Measurements from ENCODE around the gene FLYWCH2.
"Not testable (repeated sequence)": the region's sequence is repeated elsewhere in the genome, so short reads cannot be mapped to it uniquely, and the experiment has no call there.

The FLYWCH2 gene

DNA sequence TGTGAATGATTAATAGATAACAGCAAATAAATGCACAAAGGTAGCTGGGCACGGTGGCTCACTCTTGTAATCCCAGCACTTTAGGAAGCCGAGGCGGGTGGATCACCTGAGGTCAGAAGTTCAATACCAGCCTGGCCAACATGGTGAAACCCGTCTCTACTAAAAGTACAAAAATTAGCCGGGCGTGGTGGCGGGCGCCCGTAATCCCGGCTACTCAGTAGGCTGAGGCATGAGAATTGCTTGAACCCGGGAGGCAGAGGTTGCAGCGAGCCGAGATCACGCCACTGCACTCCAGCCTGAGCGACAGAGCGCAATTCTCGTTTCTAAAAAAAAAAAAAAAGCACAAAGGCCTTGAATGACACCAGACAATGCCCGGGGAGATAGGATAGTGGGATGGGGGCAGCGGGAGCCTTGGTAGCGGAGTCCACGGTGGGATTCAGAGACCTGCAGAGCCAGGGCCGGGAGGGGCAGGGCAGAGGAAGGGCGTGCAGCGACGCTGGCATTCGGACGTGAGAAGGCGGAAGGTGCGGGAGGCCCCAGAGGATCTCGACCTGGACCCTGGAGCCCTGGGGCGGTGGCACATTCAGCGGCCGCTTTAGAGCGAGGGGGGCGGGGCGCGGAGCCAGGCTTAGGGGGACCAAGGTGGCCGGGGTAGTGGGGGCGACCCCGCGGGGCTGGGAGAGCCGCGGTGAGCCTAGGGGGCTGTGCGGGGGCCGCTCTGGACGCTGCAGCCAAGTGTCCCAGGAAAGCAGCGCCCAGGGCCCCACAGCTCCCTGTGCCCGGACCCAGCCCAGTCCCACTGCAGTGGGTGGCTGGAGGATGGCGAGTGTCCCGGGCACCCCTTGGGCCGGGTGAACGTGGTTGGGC is 999 bp upstream of the FLYWCH2 start:
- no peak for DNase-seq (ENCODE audit: low read depth, low spot score)

- DNase-seq (ENCODE audit: low read depth, low spot score), result no peak
These were observed 468 bp downstream of the FLYWCH2 start for GRCh38 chr16:2883458-2883908.

DNA sequence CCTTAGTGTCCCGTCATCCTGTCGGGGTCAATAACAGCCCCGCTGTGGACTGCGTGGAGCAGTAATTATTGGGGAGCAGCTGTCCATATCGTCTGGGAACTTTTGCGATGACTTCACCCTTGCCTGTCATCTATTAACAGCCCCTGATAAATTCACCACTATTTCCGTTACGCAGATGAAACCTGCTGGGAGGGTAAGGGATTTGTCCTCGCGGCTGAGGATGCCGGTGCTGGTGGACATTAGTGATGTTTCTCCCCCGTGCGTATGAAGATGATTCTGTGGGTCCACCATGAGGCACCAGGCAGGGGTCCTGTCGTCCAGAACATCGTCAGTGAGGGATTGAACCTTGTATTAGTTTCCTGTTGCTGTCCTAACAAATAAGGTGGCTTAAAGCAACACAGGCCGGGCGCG is 1.0 kb downstream of the FLYWCH2 start:
- no peak for DNase-seq (ENCODE audit: low read depth, low spot score)

- no peak for DNase-seq (ENCODE audit: low read depth, low spot score)
These were observed 11.2 kb downstream of the FLYWCH2 start for GRCh38 chr16:2894231-2894630.

- DNase-seq (ENCODE audit: low read depth, low spot score), result no peak
These were observed 12.8 kb downstream of the FLYWCH2 start for GRCh38 chr16:2895813-2896212.

- DNase-seq (ENCODE audit: low read depth, low spot score), result no peak
These were observed 13.5 kb downstream of the FLYWCH2 start for GRCh38 chr16:2896480-2897010.

- DNase-seq (ENCODE audit: low read depth, low spot score), result no peak
These were observed 14.1 kb downstream of the FLYWCH2 start for GRCh38 chr16:2897110-2897509.

GRCh38 chr16:2898831-2899563 is 16.0 kb downstream of the FLYWCH2 start:
- DNase-seq (ENCODE audit: low read depth, low spot score), result no peak

- no peak for DNase-seq (ENCODE audit: low read depth, low spot score)
These were observed 16.6 kb downstream of the FLYWCH2 start for GRCh38 chr16:2899564-2900072.

GRCh38 chr16:2900526-2901075 is 17.6 kb downstream of the FLYWCH2 start:
- no peak for DNase-seq (ENCODE audit: low read depth, low spot score)

- no peak for DNase-seq (ENCODE audit: low read depth, low spot score)
These were observed 19.5 kb downstream of the FLYWCH2 start for GRCh38 chr16:2902337-2903130.

DNA sequence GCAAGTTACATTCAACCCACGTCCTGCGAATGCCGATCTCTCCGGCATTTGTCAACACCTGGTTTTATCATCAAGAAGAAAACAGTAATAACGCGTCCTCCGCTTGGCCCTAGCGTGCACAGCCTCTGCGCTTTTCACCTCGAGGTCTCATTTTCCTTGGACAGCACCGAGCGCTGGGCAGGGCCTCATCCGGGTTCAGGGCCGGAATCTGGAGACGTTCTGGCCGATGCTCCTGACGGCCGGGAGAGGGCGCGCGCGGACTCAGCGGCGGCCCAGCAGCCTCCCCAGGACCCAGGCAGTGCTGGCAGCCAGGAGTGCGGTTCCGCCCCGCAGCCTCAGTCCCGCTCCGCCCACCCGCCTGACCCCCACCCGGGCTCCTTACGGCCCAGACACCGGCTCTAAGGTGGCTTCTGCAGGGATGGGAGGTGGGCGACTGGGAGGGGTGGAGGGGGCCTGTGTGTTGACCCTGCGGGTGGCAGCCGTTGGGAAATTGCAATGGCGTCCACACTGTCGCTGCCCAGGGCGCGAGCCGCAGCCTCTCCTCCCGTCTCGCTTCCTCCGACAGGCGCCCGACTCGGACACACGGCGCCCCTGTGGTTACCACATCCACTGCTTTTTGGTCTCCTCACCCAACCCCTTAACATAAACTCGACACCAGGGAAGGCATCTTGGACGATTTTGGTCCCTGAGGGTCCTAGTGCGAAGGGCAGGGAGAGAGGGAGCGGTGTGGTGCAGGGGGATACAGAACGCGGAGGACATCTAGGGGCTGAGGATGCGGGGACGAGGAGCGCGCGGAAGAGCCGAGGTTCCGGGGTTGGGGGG is 21.3 kb downstream of the FLYWCH2 start:
- peak; percentile 52 for DNase-seq (ENCODE audit: low read depth, low spot score)

GRCh38 chr16:2904922-2905240 is 21.9 kb downstream of the FLYWCH2 start:
- DNase-seq (ENCODE audit: low read depth, low spot score), result no peak

DNA sequence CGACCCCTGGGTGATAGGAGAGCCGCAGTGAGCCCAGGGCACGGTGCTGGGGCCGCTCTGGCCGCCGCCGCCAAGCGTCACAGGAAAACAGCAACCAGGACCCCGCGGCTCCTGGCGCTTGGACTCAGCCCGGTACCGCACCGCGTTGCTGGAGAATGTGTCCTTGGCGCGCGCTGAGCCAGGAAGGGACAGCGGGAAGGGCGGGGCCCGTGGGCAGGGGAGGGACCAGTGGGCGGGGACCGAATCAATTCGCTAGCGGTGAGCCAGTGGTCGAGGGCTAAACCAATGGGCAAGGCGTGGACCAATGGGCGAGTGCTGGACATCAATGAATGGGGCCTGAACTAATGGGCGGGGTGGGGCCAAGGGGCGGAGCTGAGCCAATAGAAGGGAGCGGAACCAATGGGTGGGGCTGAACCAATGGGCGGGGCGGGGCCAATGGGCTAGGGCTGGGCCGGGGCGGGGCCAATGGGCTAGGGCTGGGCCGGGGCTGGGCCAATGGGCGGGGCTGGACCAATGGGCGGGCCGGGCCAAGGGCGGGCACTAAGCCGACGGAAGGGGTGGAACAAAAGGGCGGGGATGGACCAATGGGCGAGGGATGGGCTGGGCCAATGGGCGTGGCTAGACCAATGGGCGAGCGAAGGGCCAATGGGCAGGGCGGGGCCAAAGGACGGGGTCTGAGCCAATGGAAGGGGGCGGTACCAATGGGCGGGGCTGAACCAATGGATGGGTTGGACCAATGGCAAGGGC is 22.4 kb downstream of the FLYWCH2 start:
- DNase-seq (ENCODE audit: low read depth, low spot score), result peak; percentile 98

- DNase-seq (ENCODE audit: low read depth, low spot score), result no peak
These were observed 23.0 kb downstream of the FLYWCH2 start for GRCh38 chr16:2905988-2906387.

DNA sequence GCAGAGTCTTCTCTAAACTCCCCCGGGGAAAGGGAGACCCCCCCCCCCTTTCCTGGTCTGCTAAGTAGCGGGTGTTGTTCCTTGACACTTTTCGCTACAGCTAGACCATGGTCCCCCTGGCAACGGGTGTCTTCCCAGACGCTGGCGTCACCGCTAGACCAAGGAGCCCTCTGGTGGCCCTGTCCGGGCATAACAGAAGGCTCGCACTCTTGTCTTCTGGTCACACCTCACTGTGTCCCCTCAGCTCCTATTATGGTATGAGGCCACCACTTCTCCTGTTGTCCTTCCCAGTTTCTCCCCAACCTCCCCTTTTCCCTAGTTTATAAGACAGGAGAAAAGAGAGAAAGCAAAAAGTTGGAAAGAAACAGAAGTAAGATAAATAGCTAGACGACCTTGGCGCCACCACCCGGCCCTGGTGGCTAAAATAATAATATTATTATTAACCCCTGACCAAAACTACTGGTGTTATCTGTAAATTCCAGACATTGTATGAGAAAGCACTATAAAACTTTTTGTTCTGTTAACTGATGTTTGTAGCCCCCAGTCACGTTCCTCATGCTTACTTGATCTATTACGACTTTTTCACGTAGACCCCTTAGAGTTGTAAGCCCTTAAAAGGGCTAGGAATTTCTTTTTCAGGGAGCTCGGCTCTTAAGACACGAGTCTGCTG is 24.2 kb downstream of the FLYWCH2 start:
- DNase-seq (ENCODE audit: low read depth, low spot score), result not testable (repeated sequence)

DNA sequence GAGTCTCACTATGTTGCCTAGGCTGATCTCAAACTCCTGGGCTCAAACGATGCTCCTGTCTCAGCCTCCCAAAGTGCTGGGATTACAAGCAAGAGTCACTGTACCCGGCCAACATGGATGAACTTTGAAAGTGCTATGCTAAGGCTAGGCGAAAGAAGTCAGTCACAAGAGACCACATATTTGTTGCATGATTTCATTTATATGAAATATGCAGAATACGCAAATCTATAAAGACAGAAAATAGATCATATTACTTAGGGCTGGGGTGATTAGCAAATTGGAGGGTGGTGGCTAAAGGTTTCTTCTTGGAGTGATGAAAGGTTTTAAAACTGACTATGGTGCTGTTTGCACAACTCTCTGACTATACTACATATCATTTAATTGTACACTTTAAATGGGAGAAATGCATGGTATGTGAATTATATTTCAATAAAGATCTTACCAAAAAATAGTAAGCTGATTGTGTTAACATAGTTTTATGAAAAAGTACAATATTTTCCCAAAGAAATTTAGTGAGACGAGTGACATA is 27.5 kb downstream of the FLYWCH2 start:
- no peak for DNase-seq (ENCODE audit: low read depth, low spot score)

DNA sequence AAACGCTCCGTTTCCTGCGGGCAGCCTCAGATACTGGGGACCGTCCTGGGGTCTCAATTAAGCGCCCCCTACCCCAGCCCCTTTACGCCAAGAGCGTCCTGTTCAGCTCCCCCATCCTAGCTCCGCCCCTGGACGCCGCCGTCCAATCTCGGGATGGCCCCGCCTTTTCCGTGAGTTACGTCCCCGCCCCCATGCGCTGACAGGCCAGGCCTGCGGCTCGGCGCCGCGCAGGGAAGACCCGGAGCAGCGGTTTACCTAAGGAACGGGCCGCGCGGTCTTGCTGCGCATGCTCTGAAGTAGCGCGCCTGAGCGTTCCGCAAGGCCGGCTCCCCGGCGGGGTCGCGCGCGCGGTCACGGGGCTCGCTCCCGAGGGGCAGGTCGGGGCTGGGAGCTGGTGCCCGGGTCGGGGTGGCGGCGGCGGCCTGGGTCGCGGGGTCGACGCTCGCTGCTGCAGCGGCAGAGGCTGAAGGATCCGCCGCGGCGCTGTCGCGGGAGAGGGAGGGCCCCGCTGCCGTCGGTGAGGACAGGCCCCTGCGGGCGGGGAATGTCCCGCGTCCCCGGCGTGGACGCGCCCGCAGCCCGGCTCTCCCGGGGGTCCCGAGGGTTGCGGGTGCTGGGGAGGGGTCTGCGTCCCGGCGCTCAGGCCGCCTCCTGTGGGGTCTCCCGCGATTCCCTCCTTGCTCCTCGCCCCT is 28.8 kb downstream of the FLYWCH2 start, which contains the start of gene FLYWCH1:
TSS of gene FLYWCH1 (plus strand) at position 294 of the 692 bp plus-strand sequence. CDS start 17,755 bp downstream, outside the sequence.
- DNase-seq (ENCODE audit: low read depth, low spot score), result peak; percentile 95
